Measurements from ENCODE around the gene VAMP1.

VAMP1 gene

DNA sequence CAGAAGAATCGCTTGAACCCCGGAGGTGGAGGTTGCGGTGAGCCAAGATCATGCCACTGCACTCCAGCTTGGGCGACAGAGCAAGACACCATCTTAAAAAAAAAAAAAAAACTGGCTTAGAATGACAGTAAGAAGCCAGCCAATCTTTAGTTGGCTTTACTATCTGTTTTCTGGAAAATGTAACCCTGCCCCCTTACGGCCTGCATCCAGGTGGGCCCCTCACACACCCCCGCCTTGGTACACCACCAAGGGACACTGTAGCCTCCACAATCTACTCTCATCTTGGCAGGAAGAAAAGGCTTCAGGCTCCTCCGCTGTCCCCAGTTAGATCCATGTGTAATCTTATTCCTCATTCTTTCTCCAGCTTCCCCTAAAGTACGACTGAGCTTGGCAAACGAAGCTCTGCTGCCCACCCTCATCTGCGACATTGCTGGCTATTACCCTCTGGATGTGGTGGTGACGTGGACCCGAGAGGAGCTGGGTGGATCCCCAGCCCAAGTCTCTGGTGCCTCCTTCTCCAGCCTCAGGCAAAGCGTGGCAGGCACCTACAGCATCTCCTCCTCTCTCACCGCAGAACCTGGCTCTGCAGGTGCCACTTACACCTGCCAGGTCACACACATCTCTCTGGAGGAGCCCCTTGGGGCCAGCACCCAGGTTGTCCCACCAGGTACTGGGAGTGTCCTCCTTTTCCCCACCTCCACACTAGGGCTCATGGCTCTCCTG, 12.0 kb downstream of the VAMP1 start:
- no peaks in the 10 kb centered on the region for H3K9me3 ChIP-seq (ENCODE audit: control insufficient read depth, insufficient read depth, low read length)
- peaks cover 14% of the 10 kb centered on the region for H3K36me3 ChIP-seq (ENCODE audit: control insufficient read depth, insufficient read depth, low read length)
- no peak overlapping the region for H3K4me3 ChIP-seq (ENCODE audit: low read depth, low read length)
- no peaks in the 10 kb centered on the region for H3K27me3 ChIP-seq (ENCODE audit: control insufficient read depth, insufficient read depth, low read length)
- H3K9ac ChIP-seq (ENCODE audit: low read depth, low read length) = no peak overlapping the region
- H3K4me1 ChIP-seq (ENCODE audit: control insufficient read depth, insufficient read depth, low read length) = no peaks in the 10 kb centered on the region

DNA sequence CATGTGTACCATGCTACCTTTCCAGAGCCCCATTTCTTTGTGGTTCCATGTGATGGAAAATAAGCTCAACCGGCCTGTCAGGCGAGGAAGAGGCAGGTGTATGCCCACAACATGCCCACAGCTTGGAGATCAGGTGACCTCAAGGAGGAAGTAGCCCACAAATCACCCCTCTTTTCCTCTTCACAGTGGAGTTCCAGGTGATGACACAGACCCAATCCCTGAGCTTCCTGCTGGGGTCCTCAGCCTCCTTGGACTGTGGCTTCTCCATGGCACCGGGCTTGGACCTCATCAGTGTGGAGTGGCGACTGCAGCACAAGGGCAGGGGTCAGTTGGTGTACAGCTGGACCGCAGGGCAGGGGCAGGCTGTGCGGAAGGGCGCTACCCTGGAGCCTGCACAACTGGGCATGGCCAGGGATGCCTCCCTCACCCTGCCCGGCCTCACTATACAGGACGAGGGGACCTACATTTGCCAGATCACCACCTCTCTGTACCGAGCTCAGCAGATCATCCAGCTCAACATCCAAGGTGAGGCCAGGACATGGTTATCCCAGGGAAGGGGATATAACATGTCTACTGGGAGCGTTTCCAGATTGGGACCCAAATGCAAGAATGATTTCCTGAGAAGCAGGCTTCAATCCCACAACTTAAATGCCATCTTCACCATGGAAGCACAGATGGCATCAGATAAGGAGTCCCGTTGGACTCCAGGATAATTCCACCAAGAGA, 13.1 kb downstream of the VAMP1 start:
- H3K4me3 ChIP-seq (ENCODE audit: low read depth, low read length) = no peak overlapping the region
- H3K9ac ChIP-seq (ENCODE audit: low read depth, low read length) = no peak overlapping the region
- no peaks in the 10 kb centered on the region for H3K27me3 ChIP-seq (ENCODE audit: control insufficient read depth, insufficient read depth, low read length)
- peaks cover 8% of the 10 kb centered on the region for H3K36me3 ChIP-seq (ENCODE audit: control insufficient read depth, insufficient read depth, low read length)
- H3K9me3 ChIP-seq (ENCODE audit: control insufficient read depth, insufficient read depth, low read length) = no peaks in the 10 kb centered on the region
- H3K4me1 ChIP-seq (ENCODE audit: control insufficient read depth, insufficient read depth, low read length) = peaks cover 5% of the 10 kb centered on the region

DNA sequence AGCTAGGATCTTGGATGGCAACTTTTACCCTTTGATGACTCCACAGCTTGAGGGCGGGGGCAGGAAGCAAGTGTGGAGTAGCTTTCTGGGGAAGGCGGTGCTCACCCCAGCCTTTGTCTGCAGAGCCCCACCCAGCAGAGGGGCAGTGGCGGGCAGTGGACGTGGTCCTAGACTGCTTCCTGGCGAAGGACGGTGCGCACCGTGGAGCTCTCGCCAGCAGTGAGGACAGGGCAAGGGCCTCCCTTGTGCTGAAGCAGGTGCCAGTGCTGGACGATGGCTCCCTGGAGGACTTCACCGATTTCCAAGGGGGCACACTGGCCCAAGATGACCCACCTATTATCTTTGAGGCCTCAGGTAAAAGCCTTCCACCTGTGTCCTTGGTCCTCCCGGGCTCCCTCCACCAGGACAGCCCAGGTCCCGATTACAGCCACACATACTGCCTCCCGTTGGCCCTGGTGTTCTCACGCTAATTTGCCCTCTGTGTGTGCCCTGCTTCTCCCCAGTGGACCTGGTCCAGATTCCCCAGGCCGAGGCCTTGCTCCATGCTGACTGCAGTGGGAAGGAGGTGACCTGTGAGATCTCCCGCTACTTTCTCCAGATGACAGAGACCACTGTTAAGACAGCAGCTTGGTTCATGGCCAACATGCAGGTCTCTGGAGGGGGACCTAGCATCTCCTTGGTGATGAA, 17.4 kb downstream of the VAMP1 start:
- peaks cover 17% of the 10 kb centered on the region for H3K4me1 ChIP-seq (ENCODE audit: control insufficient read depth, insufficient read depth, low read length)
- H3K4me3 ChIP-seq (ENCODE audit: low read depth, low read length) = no peak overlapping the region
- no peak overlapping the region for H3K9ac ChIP-seq (ENCODE audit: low read depth, low read length)
- no peaks in the 10 kb centered on the region for H3K9me3 ChIP-seq (ENCODE audit: control insufficient read depth, insufficient read depth, low read length)
- no peaks in the 10 kb centered on the region for H3K27me3 ChIP-seq (ENCODE audit: control insufficient read depth, insufficient read depth, low read length)
- no peaks in the 10 kb centered on the region for H3K36me3 ChIP-seq (ENCODE audit: control insufficient read depth, insufficient read depth, low read length)

DNA sequence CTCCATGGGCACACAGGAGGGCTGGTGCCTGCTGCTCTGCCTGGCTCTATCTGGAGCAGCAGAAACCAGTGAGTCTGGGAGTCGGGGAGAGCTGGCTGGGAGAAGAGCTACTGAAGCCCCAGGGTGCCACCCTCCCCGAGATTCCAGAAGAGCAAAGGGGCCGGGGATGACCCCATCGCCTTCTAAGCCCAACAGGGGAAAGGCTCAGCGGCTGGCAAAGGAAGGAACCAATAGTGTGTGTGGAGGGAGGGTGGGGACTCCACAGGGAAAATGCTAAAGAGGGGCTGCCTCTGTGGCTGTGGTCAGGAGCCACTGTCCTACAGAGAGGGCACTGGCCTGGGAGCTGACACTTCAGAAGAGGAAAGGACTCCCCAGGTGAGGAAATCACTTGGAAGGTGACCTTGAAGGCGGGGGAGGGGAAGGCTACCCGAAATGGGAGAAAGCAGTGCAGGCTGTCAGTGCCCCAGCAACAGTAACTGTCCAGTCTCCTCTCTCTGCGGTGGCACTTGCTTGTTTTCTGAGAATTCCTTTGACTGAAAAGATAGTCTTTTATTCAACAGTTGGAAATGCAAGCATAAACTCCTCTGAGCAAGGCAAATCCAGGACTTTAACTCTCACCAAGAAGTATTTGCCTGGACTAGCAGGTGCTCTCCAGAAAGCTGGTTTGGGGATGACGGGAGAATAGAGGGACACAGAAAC, 18.1 kb downstream of the VAMP1 start:
- H3K4me1 ChIP-seq (ENCODE audit: control insufficient read depth, insufficient read depth, low read length) = peaks cover 17% of the 10 kb centered on the region
- H3K36me3 ChIP-seq (ENCODE audit: control insufficient read depth, insufficient read depth, low read length) = no peaks in the 10 kb centered on the region
- no peaks in the 10 kb centered on the region for H3K27me3 ChIP-seq (ENCODE audit: control insufficient read depth, insufficient read depth, low read length)
- peak overlapping the region; percentile 50 for H3K4me3 ChIP-seq (ENCODE audit: low read depth, low read length)
- no peaks in the 10 kb centered on the region for H3K9me3 ChIP-seq (ENCODE audit: control insufficient read depth, insufficient read depth, low read length)
- H3K9ac ChIP-seq (ENCODE audit: low read depth, low read length) = peak overlapping the region; percentile 77

DNA sequence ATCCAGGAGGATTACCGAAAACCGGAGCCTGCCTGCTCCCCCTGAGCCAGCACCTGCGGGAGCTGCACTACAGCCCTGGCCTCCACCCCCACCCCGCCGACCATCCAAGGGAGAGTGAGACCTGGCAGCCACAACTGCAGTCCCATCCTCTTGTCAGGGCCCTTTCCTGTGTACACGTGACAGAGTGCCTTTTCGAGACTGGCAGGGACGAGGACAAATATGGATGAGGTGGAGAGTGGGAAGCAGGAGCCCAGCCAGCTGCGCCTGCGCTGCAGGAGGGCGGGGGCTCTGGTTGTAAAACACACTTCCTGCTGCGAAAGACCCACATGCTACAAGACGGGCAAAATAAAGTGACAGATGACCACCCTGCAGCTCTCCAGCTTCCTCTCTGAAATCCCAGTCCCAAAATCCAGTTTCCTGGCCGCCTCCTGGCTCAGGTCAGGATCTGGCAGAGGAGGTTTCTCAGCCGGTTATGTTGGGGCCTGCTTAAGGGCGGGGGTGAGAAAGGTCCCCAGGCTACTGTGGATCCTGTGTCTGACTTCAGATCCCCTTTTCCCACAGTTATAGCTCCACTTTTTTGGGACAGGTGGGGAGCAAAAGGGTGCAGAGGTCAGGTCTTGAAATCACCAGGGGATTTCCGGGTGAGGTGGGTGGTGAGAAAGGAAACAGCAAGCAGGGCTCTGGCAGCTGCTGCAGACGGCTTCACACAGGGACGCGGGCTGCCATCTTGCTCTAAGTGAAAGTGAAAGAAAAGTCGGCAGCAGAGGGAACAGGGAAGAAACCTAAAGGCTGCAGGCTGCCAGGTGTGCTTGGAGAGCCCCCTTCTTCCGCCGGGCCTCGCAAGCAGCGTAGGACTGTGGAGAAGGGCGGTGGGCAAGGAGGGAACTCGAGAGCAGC, 18.9 kb downstream of the VAMP1 start, which contains the start of gene TAPBPL:
TSS of gene TAPBPL (plus strand) at position 695 of the 897 bp plus-strand sequence. CDS start 207 bp downstream, outside the sequence.
- Histone ChIP-seq H3K36me3 (ENCODE audit: control insufficient read depth, insufficient read depth, low read length) (no peaks in the 10 kb centered on the region), H3K27me3 (ENCODE audit: control insufficient read depth, insufficient read depth, low read length) (no peaks in the 10 kb centered on the region), H3K9ac (ENCODE audit: low read depth, low read length) (peak within 1 kb of the TSS; percentile 77), H3K4me3 (ENCODE audit: low read depth, low read length) (peak within 1 kb of the TSS; percentile 50), H3K9me3 (ENCODE audit: control insufficient read depth, insufficient read depth, low read length) (no peaks in the 10 kb centered on the region), H3K4me1 (ENCODE audit: control insufficient read depth, insufficient read depth, low read length) (peaks cover 17% of the 10 kb centered on the region)

DNA sequence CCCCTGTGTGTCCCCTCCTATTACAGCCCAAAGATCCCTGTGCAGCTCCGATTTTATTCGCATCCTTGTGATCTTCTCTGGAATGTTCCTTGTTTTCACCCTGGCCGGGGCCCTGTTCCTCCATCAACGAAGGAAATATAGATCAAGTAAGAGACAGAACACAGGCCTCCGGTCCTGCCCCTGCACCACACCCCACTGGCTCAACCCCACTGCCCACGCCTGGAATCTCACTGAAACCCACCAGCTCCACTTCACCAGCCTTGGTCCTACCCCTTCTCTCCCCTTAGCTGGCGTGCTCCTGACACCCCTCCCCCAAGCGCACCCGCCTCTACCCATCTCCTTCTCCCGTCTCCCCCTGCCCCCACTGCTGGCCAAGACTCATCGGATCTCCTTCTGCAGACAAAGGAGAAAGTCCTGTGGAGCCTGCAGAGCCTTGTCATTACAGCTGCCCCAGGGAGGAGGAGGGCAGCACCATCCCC, 19.6 kb downstream of the VAMP1 start:
- peak overlapping the region; percentile 77 for H3K9ac ChIP-seq (ENCODE audit: low read depth, low read length)
- H3K27me3 ChIP-seq (ENCODE audit: control insufficient read depth, insufficient read depth, low read length) = no peaks in the 10 kb centered on the region
- H3K9me3 ChIP-seq (ENCODE audit: control insufficient read depth, insufficient read depth, low read length) = no peaks in the 10 kb centered on the region
- no peaks in the 10 kb centered on the region for H3K36me3 ChIP-seq (ENCODE audit: control insufficient read depth, insufficient read depth, low read length)
- H3K4me1 ChIP-seq (ENCODE audit: control insufficient read depth, insufficient read depth, low read length) = peaks cover 17% of the 10 kb centered on the region
- H3K4me3 ChIP-seq (ENCODE audit: low read depth, low read length) = peak overlapping the region; percentile 50

DNA sequence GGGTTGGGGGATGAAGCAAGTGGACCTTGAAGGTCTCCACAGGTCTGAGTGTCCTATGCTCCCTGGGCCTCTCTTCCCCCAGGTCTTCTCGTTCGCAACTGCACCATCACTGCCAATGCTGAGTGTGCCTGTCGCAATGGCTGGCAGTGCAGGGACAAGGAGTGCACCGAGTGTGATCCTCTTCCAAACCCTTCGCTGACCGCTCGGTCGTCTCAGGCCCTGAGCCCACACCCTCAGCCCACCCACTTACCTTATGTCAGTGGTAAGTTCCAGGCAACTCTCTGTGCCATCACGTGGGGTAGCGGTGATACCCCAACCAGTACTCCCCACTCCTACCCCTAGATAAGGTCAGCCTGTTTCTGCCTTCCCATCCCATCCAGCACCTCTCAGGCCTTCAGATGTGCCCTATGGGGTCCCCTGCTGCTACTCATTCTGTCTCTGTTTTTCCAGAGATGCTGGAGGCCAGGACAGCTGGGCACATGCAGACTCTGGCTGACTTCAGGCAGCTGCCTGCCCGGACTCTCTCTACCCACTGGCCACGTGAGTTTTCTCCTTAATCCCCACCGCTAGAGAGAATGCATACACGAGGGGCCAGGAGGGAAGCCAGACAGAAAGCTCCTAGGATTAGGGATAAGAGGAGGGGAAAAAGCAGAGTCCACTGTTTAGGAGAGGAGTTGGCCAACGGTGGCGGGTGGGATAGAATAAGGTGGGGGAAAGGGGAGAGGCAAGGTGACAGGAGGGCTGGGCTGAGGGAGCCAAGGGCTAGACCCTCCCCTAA, 20.2 kb downstream of the VAMP1 start:
- Histone ChIP-seq H3K36me3 (ENCODE audit: control insufficient read depth, insufficient read depth, low read length) (no peaks in the 10 kb centered on the region), H3K4me3 (ENCODE audit: low read depth, low read length) (peak overlapping the region; percentile 50), H3K9ac (ENCODE audit: low read depth, low read length) (peak overlapping the region; percentile 77), H3K9me3 (ENCODE audit: control insufficient read depth, insufficient read depth, low read length) (no peaks in the 10 kb centered on the region), H3K27me3 (ENCODE audit: control insufficient read depth, insufficient read depth, low read length) (no peaks in the 10 kb centered on the region), H3K4me1 (ENCODE audit: control insufficient read depth, insufficient read depth, low read length) (peaks cover 17% of the 10 kb centered on the region)

DNA sequence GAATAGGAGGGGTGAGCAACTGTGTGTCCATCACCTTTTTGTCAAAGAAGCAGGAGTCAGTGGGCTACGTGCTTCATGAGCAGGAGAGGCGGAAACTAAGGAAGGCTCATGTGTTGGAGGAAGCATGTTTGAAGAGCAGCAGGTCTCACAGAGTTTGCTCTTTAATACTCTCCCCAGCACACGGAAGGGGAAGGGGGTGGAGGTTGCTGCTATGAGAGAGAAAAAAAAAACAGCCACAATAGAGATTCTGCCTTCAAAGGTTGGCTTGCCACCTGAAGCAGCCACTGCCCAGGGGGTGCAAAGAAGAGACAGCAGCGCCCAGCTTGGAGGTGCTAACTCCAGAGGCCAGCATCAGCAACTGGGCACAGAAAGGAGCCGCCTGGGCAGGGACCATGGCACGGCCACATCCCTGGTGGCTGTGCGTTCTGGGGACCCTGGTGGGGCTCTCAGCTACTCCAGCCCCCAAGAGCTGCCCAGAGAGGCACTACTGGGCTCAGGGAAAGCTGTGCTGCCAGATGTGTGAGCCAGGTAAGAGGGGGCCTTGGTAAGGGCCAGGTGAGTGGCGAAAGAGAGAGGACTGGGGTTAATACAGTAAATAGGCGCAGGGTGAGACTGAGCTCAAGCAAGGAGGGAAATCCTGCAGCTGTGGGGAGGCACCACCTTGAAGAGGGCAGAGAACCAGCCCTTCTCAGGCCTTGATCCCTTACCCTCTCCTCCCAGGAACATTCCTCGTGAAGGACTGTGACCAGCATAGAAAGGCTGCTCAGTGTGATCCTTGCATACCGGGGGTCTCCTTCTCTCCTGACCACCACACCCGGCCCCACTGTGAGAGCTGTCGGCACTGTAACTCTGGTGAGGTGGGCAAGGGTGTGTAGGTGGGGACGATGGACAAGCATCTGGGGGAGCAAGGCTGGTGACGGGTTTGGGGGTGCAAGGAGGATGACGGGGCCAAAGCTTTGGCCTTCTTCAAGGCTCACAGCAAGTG, 25.5 kb downstream of the VAMP1 start, which contains the start of gene CD27:
TSS of gene CD27 (plus strand) at position 252 of the 985 bp plus-strand sequence. CDS start at position 393, 141 bp downstream.
- no peak within 1 kb of the TSS for H3K4me3 ChIP-seq (ENCODE audit: low read depth, low read length)
- no peaks in the 10 kb centered on the region for H3K27me3 ChIP-seq (ENCODE audit: control insufficient read depth, insufficient read depth, low read length)
- no peaks in the 10 kb centered on the region for H3K36me3 ChIP-seq (ENCODE audit: control insufficient read depth, insufficient read depth, low read length)
- no peak within 1 kb of the TSS for H3K9ac ChIP-seq (ENCODE audit: low read depth, low read length)
- peaks cover under 1% of the 10 kb centered on the region for H3K4me1 ChIP-seq (ENCODE audit: control insufficient read depth, insufficient read depth, low read length)
- no peaks in the 10 kb centered on the region for H3K9me3 ChIP-seq (ENCODE audit: control insufficient read depth, insufficient read depth, low read length)

DNA sequence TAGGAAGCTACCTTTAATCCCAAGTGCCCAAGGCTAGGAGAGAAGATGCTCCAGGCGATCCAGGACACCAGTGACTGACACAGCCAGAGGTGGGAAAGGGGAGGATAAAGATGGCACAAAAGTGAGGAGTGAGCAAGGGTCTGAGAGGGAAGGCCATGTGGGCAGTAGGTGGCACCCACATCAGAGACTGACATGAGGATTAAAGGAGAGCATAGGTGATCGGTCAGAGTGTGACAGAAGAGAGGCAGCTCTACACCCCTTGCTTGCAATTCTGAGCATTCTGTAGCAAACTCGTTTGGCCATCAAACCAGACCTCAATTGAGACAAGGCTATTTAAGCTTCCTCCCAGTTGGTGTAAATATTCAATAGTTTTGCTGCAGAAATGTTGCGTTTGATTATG, 26.4 kb downstream of the VAMP1 start:
- Histone ChIP-seq H3K4me3 (ENCODE audit: low read depth, low read length) (no peak overlapping the region), H3K9me3 (ENCODE audit: control insufficient read depth, insufficient read depth, low read length) (no peaks in the 10 kb centered on the region), H3K9ac (ENCODE audit: low read depth, low read length) (no peak overlapping the region), H3K27me3 (ENCODE audit: control insufficient read depth, insufficient read depth, low read length) (no peaks in the 10 kb centered on the region), H3K4me1 (ENCODE audit: control insufficient read depth, insufficient read depth, low read length) (no peaks in the 10 kb centered on the region), H3K36me3 (ENCODE audit: control insufficient read depth, insufficient read depth, low read length) (no peaks in the 10 kb centered on the region)

Data from iPS-15b (cell line).